Measurements from ENCODE around the gene TCHH. TPM values are rescaled to one million over a fixed set of nuclear protein-coding genes. Genes with fewer than 3 reads are reported as not detected.

TCHH gene
- total RNA-seq, 2 experiments from 2014 or later = 0.05 to 0.06 TPM

GRCh38 chr1:152143150-152143887 lies 28.1 kb upstream of the TCHH start:
- ChIA-PET CTCF (no interaction called here), POLR2A (no interaction called here)
- Mint-ChIP-seq H3K27me3 (peaks cover 36% of the 10 kb centered on the region), H3K4me1 (no peaks in the 10 kb centered on the region), H3K4me3 (no peak overlapping the region), H3K27ac (no peak overlapping the region), H3K9me3 (peaks cover 13% of the 10 kb centered on the region), H3K36me3 (ENCODE audit: low read depth) (no peaks in the 10 kb centered on the region)
- DNase-seq = no peak

- peak; percentile 10 for DNase-seq
- Mint-ChIP-seq H3K36me3 (ENCODE audit: low read depth) (no peaks in the 10 kb centered on the region), H3K9me3 (peaks cover 11% of the 10 kb centered on the region), H3K27me3 (peaks cover 45% of the 10 kb centered on the region), H3K4me3 (no peak overlapping the region), H3K4me1 (no peaks in the 10 kb centered on the region), H3K27ac (no peak overlapping the region)
- POLR2A ChIA-PET = no interaction called here
- CTCF ChIA-PET = interaction anchor here (1.2 kb wide), 1 partner anchor 45 kb away, joined by 4 read pairs; no protein-coding TSS in a partner anchor
These were observed 26.8 kb upstream of the TCHH start for GRCh38 chr1:152141971-152142584.

GRCh38 chr1:152137215-152137614 lies 22.0 kb upstream of the TCHH start:
- no peak overlapping the region for H3K27ac Mint-ChIP-seq
- ChIA-PET POLR2A (no interaction called here), CTCF (interaction anchor here (0.9 kb wide), 1 partner anchor 25 kb away, joined by 3 read pairs; no protein-coding TSS in a partner anchor)
- no peak overlapping the region for H3K4me3 Mint-ChIP-seq
- peaks cover 65% of the 10 kb centered on the region for H3K27me3 Mint-ChIP-seq
- no peaks in the 10 kb centered on the region for H3K9me3 Mint-ChIP-seq
- no peaks in the 10 kb centered on the region for H3K4me1 Mint-ChIP-seq
- H3K36me3 Mint-ChIP-seq (ENCODE audit: low read depth) = no peaks in the 10 kb centered on the region
- no peak for DNase-seq

DNA sequence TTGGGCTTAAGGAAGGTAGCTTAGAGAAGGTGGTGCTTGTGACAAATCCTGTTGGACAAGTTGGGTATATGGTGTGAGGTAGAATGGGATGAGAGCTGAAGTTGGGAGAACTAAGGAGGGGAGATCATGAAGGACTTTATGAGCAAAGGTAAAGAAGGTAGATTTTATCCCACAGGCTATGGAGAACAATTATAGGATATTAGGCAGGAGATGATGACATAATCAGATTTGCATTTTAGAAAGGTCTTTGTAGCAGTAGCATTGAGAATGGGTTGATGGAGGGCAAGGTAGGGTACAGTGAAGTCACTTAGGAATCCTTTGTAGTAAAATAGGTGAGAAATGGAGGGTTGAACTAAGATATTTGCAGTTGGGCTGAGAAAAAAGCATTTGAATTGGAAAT lies 14.9 kb upstream of the TCHH start:
- CTCF ChIA-PET = interaction anchor here (1.1 kb wide), 1 partner anchor 22 kb away, joined by 5 read pairs; no protein-coding TSS in a partner anchor

GRCh38 chr1:152127673-152128072 lies 12.4 kb upstream of the TCHH start:
- ChIA-PET POLR2A (interaction anchor here (0.7 kb wide), 1 partner anchor 53 kb away, joined by 3 read pairs; no protein-coding TSS in a partner anchor), CTCF (no interaction called here)
- H3K27ac Mint-ChIP-seq = no peak overlapping the region
- DNase-seq = no peak
- H3K36me3 Mint-ChIP-seq (ENCODE audit: low read depth) = no peaks in the 10 kb centered on the region
- H3K4me3 Mint-ChIP-seq = no peak overlapping the region
- peaks cover 54% of the 10 kb centered on the region for H3K27me3 Mint-ChIP-seq
- peaks cover 2% of the 10 kb centered on the region for H3K4me1 Mint-ChIP-seq
- H3K9me3 Mint-ChIP-seq = no peaks in the 10 kb centered on the region

More for the DNA sequence above, 14.9 kb upstream of the TCHH start:
- Mint-ChIP-seq H3K9me3 (no peaks in the 10 kb centered on the region), H3K4me1 (peaks cover 2% of the 10 kb centered on the region), H3K36me3 (ENCODE audit: low read depth) (no peaks in the 10 kb centered on the region), H3K27ac (no peak overlapping the region), H3K27me3 (peaks cover 62% of the 10 kb centered on the region), H3K4me3 (no peak overlapping the region)
- POLR2A ChIA-PET = no interaction called here
- DNase-seq = no peak

DNA sequence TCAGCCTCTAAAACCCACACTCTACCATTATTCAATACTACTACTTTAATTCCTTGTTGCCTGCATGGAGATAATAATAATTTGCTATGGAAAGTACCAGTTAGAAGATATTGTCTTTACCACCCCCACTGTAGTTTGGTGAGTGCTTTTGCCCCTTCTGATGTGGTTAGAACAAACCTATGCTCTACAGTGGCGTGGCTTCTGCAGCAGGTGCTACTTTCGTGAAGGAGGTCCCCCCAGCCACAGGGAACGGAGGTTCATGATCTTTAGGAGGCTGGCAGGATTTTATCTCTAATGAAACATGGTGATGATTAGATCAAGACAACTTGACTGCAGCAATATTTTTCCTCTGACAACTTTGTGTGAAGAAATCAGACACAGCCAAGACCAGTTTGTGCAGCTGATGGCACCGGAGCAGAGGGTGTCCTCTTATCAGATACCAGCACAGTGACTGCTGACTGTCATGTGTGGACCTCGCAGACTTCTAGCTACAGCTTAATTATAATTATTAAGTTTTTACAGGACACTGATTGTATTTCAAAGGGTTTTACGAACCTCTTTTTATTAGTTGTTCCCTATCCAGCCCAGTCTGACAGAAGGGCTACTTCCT lies 10.7 kb upstream of the TCHH start:
- Mint-ChIP-seq H3K4me1 (peaks cover 2% of the 10 kb centered on the region), H3K27ac (no peak overlapping the region), H3K4me3 (no peak overlapping the region), H3K36me3 (ENCODE audit: low read depth) (no peaks in the 10 kb centered on the region), H3K9me3 (no peaks in the 10 kb centered on the region), H3K27me3 (peaks cover 58% of the 10 kb centered on the region)
- ChIA-PET POLR2A (no interaction called here), CTCF (no interaction called here)
- DNase-seq = no peak

- DNase-seq = no peak
- ChIA-PET CTCF (interaction anchor here (0.6 to 1.2 kb wide), 3 partner anchors 10 to 566 kb away, joined by 3 read pairs; no protein-coding TSS in a partner anchor), POLR2A (no interaction called here)
- H3K9me3 Mint-ChIP-seq = no peaks in the 10 kb centered on the region
- peaks cover 59% of the 10 kb centered on the region for H3K27me3 Mint-ChIP-seq
- no peak overlapping the region for H3K4me3 Mint-ChIP-seq
- H3K4me1 Mint-ChIP-seq = no peaks in the 10 kb centered on the region
- peaks cover under 1% of the 10 kb centered on the region for H3K36me3 Mint-ChIP-seq (ENCODE audit: low read depth)
- no peak overlapping the region for H3K27ac Mint-ChIP-seq
These were observed 3.7 kb upstream of the TCHH start for GRCh38 chr1:152118915-152119314.

- no peak for DNase-seq
- Mint-ChIP-seq H3K4me1 (no peaks in the 10 kb centered on the region), H3K36me3 (ENCODE audit: low read depth) (peaks cover 3% of the 10 kb centered on the region), H3K4me3 (no peak overlapping the region), H3K27me3 (peaks cover 21% of the 10 kb centered on the region), H3K27ac (no peak overlapping the region), H3K9me3 (no peaks in the 10 kb centered on the region)
- ChIA-PET CTCF (no interaction called here), POLR2A (no interaction called here)
These were observed 2.3 kb downstream of the TCHH start for GRCh38 chr1:152112885-152113432.

DNA sequence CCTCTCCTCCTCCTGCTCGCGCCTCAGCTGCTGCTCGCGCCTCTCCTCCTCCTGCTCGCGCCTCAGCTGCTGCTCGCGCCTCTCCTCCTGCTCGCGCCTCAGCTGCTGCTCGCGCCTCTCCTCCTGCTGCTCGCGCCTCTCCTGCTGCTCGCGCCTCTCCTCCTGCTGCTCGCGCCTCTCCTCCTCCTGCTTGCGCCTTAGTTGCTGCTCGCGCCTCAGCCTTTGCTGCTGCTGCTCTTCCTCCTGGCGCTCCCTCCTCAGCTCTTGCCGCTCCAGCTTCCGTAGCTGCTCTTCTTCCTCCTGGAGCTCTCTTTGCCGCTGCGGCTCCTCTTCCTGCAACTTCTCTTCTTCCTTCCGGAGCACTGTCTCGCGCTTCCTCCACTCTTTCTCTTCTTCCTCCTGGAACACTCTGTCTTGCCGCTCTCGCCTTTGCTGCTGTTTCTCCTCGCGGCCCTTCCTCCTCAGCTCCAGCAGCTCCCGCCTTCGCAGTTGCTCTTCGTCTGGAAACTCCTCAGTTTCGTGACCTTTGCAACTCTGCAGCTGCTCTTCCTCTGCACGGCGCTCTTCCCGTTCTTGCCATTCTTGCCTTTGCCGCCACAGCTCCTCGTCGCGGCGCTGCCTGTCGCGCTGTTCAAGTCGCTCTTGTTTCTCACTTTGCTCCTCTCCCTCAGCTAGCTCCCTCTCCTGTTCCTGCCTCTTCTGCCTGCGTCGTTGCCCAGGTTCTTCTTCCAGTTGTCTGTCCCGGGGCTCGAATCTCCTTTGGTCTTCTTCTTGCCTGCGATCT lies 3.0 kb downstream of the TCHH start:
- Mint-ChIP-seq H3K4me3 (no peak overlapping the region), H3K27ac (no peak overlapping the region), H3K27me3 (peaks cover 18% of the 10 kb centered on the region), H3K9me3 (no peaks in the 10 kb centered on the region), H3K36me3 (ENCODE audit: low read depth) (peaks cover 3% of the 10 kb centered on the region), H3K4me1 (no peaks in the 10 kb centered on the region)
- POLR2A ChIA-PET = interaction anchor here (0.6 kb wide), 1 partner anchor 55 kb away, joined by 3 read pairs; no protein-coding TSS in a partner anchor
- CTCF ChIA-PET = interaction anchor here (0.7 to 1.0 kb wide), 2 partner anchors 48 to 72 kb away, joined by 3 to 5 read pairs; no protein-coding TSS in a partner anchor
- no peak for DNase-seq

GRCh38 chr1:152111515-152111968 lies 3.7 kb downstream of the TCHH start:
- ChIA-PET CTCF (interaction anchor here (0.7 to 2.1 kb wide), 7 partner anchors 13 to 77 kb away, joined by 3 to 8 read pairs (median 3); no protein-coding TSS in a partner anchor), POLR2A (interaction anchor here (0.6 kb wide), 1 partner anchor 55 kb away, joined by 3 read pairs; no protein-coding TSS in a partner anchor)
- Mint-ChIP-seq H3K4me3 (no peak overlapping the region), H3K4me1 (no peaks in the 10 kb centered on the region), H3K9me3 (no peaks in the 10 kb centered on the region), H3K27me3 (peaks cover 11% of the 10 kb centered on the region), H3K27ac (no peak overlapping the region), H3K36me3 (ENCODE audit: low read depth) (peaks cover 3% of the 10 kb centered on the region)
- DNase-seq = peak; percentile 37

GRCh38 chr1:152110860-152111514 lies 4.3 kb downstream of the TCHH start:
- peaks cover 3% of the 10 kb centered on the region for H3K36me3 Mint-ChIP-seq (ENCODE audit: low read depth)
- H3K27ac Mint-ChIP-seq = no peak overlapping the region
- ChIA-PET POLR2A (no interaction called here), CTCF (interaction anchor here (0.6 to 2.1 kb wide), 7 partner anchors 13 to 348 kb away, joined by 3 to 8 read pairs (median 4); no protein-coding TSS in a partner anchor)
- H3K4me3 Mint-ChIP-seq = no peak overlapping the region
- no peaks in the 10 kb centered on the region for H3K9me3 Mint-ChIP-seq
- DNase-seq = peak; percentile 33
- H3K27me3 Mint-ChIP-seq = peaks cover 10% of the 10 kb centered on the region
- no peaks in the 10 kb centered on the region for H3K4me1 Mint-ChIP-seq
